ENCODE results near the gene RNF215. TPM values are rescaled to one million over a fixed set of nuclear protein-coding genes. Genes with fewer than 3 reads are reported as not detected.
"Not testable (repeated sequence)": the region's sequence is repeated elsewhere in the genome, so short reads cannot be mapped to it uniquely, and the experiment has no call there.

The RNF215 gene
- total RNA-seq, 1 experiment from 2014 or later = 12.8 TPM

DNA sequence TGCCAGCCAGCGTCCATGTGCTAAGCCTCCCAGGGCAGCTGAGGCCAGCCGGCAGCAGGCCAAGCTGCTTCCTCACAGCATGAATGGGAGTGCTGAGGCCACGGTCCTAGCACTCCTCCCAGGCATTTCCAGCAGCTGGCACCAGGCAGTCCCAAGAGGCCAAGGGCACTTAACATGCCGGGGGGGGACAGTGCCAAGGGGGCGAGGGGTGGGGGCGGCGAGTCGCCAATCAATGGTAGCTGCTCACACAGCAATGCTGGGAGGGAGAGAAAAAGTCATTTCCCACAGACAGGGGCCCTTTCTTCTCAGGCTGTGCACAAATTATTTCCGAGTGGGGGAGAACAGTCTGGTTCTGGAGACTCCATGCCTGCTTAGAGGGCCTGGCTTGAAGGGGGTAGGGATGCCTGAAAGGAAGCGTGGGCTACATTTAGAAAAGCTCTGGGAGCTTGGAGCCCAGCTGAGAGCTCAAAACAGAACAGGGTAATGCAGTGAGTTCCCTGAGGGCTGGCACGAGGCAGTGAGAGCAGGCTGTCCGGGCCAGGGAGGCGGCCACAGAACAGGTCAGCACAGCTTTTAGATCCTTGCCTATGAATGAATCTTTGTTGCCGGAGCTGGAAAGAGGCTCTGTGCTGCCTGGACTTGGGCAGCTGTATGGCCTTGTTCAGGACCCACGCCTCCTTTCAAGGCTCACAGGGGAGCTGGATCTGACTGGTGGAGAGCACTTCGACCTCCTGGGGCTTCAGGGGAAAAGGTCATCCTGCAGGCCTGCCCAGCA lies 46.1 kb downstream of the RNF215 start:
- CTCF ChIA-PET = interaction anchor here (0.7 kb wide), 1 partner anchor 43 kb away, joined by 3 read pairs; no protein-coding TSS in a partner anchor
- BruUV-seq (replicated peaks) = no TSS peak

DNA sequence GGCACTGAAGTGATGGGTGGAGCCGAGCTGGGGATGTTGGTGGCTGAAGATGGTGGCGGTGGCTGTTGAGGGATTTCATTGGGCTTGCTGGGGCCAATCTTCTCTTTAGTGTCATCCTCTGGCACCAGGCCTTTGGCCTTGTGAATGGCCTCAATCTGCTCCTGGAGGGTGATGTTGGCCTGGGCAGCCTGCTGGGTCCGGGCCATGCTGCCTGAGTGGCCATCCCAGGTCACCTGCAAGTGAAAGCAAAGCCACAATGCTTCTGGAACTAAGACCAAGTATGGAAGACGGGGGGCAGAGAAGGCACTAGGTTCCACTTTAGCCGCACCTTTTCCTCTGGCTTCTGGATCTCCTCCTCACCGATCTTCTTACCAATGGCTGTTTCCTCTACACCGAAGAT lies 48.4 kb downstream of the RNF215 start:
- ChIA-PET CTCF (interaction anchor here (0.5 kb wide), 1 partner anchor 11 kb away, joined by 3 read pairs; no protein-coding TSS in a partner anchor), POLR2A (no interaction called here)
- Mint-ChIP-seq H3K4me1 (ENCODE audit: low read depth, unreplicated experiment) (no peaks in the 10 kb centered on the region), H3K27me3 (ENCODE audit: insufficient read depth, unreplicated experiment) (no peaks in the 10 kb centered on the region), H3K27ac (ENCODE audit: unreplicated experiment) (no peak overlapping the region), H3K9me3 (ENCODE audit: unreplicated experiment) (no peaks in the 10 kb centered on the region), H3K36me3 (ENCODE audit: insufficient read depth, unreplicated experiment) (peaks cover 92% of the 10 kb centered on the region), H3K4me3 (ENCODE audit: unreplicated experiment) (no peak overlapping the region)
- intact Hi-C loops (cut with micrococcal nuclease; ENCODE audit: unreplicated experiment) = no loop called here
- DNase-seq = no peak
- H3K9me3 ChIP-seq = no peaks in the 10 kb centered on the region
- H3K27me3 ChIP-seq (replicated peaks; ENCODE audit: control insufficient read depth, insufficient read depth, low read length) = no peaks in the 10 kb centered on the region
- BruUV-seq (replicated peaks) = no TSS peak
- H3K36me3 ChIP-seq (ENCODE audit: control insufficient read depth, insufficient read depth, low read length) = peaks cover 6% of the 10 kb centered on the region
- H3K4me1 ChIP-seq = no peaks in the 10 kb centered on the region
- H3K4me3 ChIP-seq (ENCODE audit: low read depth, low read length) = no peak overlapping the region
- TF ChIP-seq, protein P1, sequence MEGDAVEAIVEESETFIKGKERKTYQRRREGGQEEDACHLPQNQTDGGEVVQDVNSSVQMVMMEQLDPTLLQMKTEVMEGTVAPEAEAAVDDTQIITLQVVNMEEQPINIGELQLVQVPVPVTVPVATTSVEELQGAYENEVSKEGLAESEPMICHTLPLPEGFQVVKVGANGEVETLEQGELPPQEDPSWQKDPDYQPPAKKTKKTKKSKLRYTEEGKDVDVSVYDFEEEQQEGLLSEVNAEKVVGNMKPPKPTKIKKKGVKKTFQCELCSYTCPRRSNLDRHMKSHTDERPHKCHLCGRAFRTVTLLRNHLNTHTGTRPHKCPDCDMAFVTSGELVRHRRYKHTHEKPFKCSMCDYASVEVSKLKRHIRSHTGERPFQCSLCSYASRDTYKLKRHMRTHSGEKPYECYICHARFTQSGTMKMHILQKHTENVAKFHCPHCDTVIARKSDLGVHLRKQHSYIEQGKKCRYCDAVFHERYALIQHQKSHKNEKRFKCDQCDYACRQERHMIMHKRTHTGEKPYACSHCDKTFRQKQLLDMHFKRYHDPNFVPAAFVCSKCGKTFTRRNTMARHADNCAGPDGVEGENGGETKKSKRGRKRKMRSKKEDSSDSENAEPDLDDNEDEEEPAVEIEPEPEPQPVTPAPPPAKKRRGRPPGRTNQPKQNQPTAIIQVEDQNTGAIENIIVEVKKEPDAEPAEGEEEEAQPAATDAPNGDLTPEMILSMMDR (IDR thresholded peaks at IDR 0.05; ENCODE audit: insufficient read depth in 1 of 2, low read depth in 1 of 2, low read length in 1 of 2, severe bottlenecking in 1 of 2, unreplicated experiment in 1 of 2) = no peak

More for the DNA sequence above, 46.1 kb downstream of the RNF215 start:
- TF ChIP-seq, protein P1 (IDR thresholded peaks at IDR 0.05; ENCODE audit: insufficient read depth in 1 of 2, low read depth in 1 of 2, low read length in 1 of 2, severe bottlenecking in 1 of 2, unreplicated experiment in 1 of 2) = no peak
- Mint-ChIP-seq H3K36me3 (ENCODE audit: insufficient read depth, unreplicated experiment) (peaks cover 88% of the 10 kb centered on the region), H3K4me3 (ENCODE audit: unreplicated experiment) (no peak overlapping the region), H3K27me3 (ENCODE audit: insufficient read depth, unreplicated experiment) (no peaks in the 10 kb centered on the region), H3K27ac (ENCODE audit: unreplicated experiment) (peak overlapping the region; percentile 51), H3K9me3 (ENCODE audit: unreplicated experiment) (no peaks in the 10 kb centered on the region), H3K4me1 (ENCODE audit: low read depth, unreplicated experiment) (no peaks in the 10 kb centered on the region)
- intact Hi-C loops (cut with micrococcal nuclease; ENCODE audit: unreplicated experiment) = no loop called here
- Histone ChIP-seq H3K9me3 (no peaks in the 10 kb centered on the region), H3K27me3 (replicated peaks; ENCODE audit: control insufficient read depth, insufficient read depth, low read length) (no peaks in the 10 kb centered on the region), H3K36me3 (ENCODE audit: control insufficient read depth, insufficient read depth, low read length) (peaks cover 8% of the 10 kb centered on the region), H3K4me1 (no peaks in the 10 kb centered on the region), H3K4me3 (ENCODE audit: low read depth, low read length) (no peak overlapping the region)
- no peak for DNase-seq
- POLR2A ChIA-PET = interaction anchor here (0.5 kb wide), 1 partner anchor 14 kb away, joined by 3 read pairs; no protein-coding TSS in a partner anchor

DNA sequence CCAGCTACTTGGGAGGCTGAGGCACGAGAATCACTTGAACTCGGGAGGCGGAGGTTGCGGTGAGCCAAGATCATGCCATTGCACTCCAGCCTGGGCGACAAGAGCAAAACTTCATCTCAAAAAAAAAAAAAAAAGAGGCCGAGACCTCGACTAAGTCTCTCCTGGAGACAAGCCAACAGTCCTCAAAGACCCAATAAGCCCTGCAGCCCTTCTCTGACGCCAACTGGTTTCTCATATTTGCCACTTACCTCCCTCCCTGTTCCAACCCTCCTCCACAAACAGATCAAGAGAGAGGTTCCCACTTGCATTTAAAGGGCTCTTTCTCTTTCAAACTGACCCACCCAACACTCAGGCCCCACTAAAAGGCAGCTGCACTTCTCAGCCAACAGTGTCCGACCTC lies 48.9 kb downstream of the RNF215 start:
- H3K27me3 ChIP-seq (replicated peaks; ENCODE audit: control insufficient read depth, insufficient read depth, low read length); H3K4me3 ChIP-seq (ENCODE audit: low read depth, low read length); H3K4me1 Mint-ChIP-seq (ENCODE audit: low read depth, unreplicated experiment); H3K27me3 Mint-ChIP-seq (ENCODE audit: insufficient read depth, unreplicated experiment); H3K9me3 ChIP-seq; DNase-seq; BruUV-seq (replicated peaks); H3K27ac Mint-ChIP-seq (ENCODE audit: unreplicated experiment); H3K4me3 Mint-ChIP-seq (ENCODE audit: unreplicated experiment); H3K4me1 ChIP-seq; intact Hi-C loops (cut with micrococcal nuclease; ENCODE audit: unreplicated experiment); POLR2A ChIA-PET; H3K36me3 ChIP-seq (ENCODE audit: control insufficient read depth, insufficient read depth, low read length); H3K9me3 Mint-ChIP-seq (ENCODE audit: unreplicated experiment): not testable (repeated sequence)
- H3K36me3 Mint-ChIP-seq (ENCODE audit: insufficient read depth, unreplicated experiment) = peaks cover 90% of the 10 kb centered on the region
- CTCF ChIA-PET = interaction anchor here (0.5 kb wide), 1 partner anchor 11 kb away, joined by 3 read pairs; no protein-coding TSS in a partner anchor

All from Caco-2 (cell line).